ENCODE measurements around the gene LRATD1.
A peak's percentile ranks its signal among the peaks of the same experiment; 100 is the strongest.

Gene LRATD1

GRCh38 chr2:14633461-14634181 is 1.1 kb downstream of the LRATD1 start:
- DNase-seq (ENCODE audit: low spot score) = no peak

DNA sequence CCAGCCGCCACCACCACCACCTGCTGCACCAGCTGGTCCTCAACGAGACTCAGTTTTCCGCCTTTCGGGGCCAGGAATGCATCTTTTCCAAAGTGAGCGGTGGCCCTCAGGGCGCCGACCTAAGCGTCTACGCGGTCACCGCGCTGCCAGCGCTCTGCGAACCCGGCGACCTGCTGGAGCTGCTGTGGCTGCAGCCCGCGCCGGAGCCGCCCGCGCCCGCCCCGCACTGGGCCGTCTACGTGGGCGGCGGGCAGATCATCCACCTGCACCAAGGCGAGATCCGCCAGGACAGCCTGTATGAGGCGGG is 1.6 kb downstream of the LRATD1 start:
- no peak for DNase-seq (ENCODE audit: low spot score)

DNA sequence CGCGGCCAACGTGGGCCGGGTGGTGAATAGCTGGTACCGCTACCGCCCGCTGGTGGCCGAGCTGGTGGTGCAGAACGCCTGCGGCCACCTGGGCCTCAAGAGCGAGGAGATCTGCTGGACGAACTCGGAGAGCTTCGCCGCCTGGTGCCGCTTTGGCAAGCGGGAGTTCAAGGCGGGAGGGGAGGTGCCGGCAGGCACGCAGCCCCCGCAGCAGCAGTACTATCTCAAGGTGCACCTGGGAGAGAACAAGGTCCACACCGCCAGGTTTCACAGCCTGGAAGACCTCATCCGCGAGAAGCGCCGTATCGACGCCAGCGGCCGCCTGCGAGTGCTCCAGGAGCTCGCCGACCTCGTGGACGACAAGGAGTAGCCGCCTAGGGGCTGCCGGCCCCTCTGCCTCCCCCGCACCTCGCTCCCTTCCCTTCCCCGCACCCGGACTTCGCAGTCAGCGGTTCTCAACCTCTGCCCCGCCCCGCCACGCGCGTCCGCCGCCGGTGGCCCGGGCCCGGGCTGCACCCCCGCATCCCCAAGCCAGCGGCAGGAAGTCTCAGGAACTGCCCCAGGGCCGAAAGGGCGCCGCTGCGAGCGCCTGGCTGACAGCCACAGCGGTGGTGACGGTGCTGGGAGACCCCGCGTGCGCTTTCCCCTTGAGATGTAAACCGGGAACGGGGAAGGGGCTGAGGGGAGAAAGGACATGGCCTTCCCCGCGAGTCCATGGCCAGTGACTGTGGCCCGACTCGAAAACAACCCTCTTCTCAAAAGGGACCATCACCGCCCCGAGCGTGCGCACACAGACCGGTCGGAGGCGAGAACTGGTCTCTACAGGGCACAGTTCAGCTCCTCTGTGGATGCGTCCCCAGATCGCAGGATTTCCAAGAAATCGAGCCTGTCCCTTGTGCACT is 2.2 kb downstream of the LRATD1 start:
- peak; percentile 47 for DNase-seq (ENCODE audit: low spot score)

- peak; percentile 12 for DNase-seq (ENCODE audit: low spot score)
Observed at GRCh38 chr2:14635391-14635871, 2.9 kb downstream of the LRATD1 start.

DNA sequence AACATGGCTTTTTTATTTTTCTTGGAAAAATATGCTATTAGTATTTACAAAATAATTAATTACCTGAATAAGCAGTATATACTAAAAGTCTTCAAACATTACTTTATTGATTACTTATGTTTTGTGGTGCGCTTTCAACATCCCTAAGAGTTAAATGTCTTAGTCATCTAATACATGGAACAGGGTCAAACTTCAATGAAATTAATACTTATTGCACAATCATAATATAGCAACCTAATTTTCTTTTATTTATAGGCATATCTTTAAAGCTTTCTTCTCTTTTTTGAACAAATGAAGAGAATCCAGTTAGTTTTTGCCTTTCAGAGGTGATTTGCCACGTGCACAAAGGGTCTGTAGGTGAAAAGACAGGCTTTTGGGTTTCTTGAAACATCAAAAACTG is 6.0 kb downstream of the LRATD1 start:
- DNase-seq (ENCODE audit: low spot score) = no peak

GRCh38 chr2:14641116-14641515 is 8.6 kb downstream of the LRATD1 start:
- DNase-seq (ENCODE audit: low spot score) = no peak

GRCh38 chr2:14642499-14642898 is 10.0 kb downstream of the LRATD1 start:
- no peak for DNase-seq (ENCODE audit: low spot score)

- no peak for DNase-seq (ENCODE audit: low spot score)
Observed at GRCh38 chr2:14647714-14648113, 15.2 kb downstream of the LRATD1 start.

DNA sequence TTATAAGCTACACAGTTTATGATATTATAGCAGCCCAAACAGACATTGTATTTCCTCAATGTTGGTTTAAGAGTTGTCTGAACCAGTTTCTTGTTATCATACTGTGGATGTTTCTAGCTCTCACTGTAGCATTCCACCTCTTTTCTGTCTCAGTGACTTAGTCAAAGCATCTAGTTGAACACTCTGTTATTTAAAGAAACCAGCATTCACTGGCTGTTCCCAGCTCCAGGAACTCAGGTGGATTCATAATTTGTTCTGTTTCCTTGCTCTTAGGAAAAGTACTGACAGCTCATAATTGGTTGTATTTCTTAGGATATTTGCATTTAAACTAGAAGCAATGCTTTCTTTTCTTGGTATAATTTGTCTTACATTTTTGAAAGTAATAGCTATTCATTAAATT is 17.5 kb downstream of the LRATD1 start:
- DNase-seq (ENCODE audit: low spot score) = no peak

DNA sequence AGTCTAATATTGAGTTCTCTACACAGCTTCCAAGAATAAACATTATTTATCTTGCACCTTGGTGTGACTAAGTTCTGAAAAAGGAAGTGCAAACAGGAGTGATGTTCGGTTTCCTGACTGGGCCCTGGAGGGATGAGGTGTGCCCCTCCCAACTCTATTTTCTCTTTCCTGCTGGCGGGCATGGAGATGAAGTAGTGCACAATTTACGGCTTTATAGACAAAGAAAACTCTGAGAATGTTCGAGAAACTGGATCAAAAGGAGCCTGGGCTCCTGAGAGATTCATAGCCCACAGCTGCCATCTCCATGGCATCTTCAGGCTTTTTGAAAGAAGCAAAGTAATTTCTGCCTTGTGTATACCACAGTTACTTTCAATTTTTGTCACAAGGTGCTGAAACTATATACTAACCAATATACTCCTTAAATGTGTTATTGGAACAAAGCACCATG is 22.3 kb downstream of the LRATD1 start:
- no peak for DNase-seq (ENCODE audit: low spot score)

GRCh38 chr2:14656146-14656545 is 23.6 kb downstream of the LRATD1 start:
- no peak for DNase-seq (ENCODE audit: low spot score)

- no peak for DNase-seq (ENCODE audit: low spot score)
Observed at GRCh38 chr2:14661163-14661562, 28.6 kb downstream of the LRATD1 start.

DNA sequence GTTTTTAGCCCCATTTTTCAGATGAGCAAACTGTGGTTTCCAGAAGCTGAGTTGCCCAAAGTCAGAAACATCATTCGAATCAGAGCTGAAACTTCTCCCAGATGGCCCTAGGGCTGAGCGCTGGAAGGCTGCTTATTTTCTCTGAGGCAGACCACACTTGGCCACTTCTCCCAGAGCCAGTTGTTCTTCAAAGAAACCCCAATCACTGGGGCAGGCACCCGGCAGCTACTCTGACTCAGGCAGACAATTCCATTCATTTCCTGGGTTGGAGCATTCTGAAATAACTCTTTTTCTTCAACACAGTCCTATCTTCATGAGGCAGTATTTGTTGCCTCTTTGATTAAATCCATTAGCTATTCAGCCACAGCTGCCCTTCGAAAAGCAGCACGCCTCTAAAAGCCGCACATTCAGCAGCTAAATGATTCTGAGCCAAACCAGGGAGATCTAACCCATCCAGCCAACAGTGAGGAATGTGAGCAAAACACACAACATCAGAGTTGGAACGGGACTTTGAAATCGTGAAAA is 40.9 kb downstream of the LRATD1 start:
- no peak for DNase-seq (ENCODE audit: low spot score)

GRCh38 chr2:14675489-14675888 is 43.0 kb downstream of the LRATD1 start:
- DNase-seq (ENCODE audit: low spot score) = no peak

GRCh38 chr2:14676371-14676770 is 43.9 kb downstream of the LRATD1 start:
- DNase-seq (ENCODE audit: low spot score) = no peak

GRCh38 chr2:14677039-14677438 is 44.5 kb downstream of the LRATD1 start:
- DNase-seq (ENCODE audit: low spot score) = no peak

DNA sequence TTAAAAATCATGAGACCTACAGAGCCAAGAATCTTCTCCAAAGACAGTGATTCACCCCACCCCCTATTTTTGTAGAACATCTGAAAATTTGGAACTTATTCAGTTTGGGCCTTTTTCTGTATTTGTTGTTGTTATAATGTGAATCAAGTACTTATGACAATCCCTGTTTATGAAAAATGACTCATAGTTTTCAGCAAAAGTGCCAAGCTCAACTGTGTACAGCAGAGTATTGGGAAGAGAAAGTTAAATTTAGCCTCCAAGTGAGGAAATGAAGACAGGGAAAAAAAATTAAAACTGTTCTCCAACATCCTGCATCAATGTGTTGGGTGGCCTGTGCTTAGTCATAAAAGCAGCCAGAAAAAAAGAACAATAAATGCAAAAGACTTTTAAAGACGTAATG is 46.2 kb downstream of the LRATD1 start:
- DNase-seq (ENCODE audit: low spot score) = no peak

DNA sequence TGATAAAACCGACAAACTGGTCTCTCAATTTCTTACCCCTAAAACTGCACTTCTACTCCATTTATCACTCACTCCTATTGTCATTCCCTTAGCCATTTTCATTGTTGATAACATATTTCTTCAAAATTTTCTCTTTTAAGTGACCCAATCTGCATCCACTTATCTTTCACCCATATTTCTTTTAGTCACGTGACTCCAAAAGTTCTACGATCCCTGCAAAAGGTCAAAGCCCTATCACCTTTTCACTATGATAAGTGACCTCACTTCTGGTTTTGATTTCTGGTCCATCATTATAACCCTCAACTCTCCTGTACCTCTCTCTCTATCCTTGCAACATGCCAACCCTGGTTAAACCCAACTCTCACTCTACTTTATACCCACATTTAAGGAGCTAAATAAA is 49.1 kb downstream of the LRATD1 start:
- DNase-seq (ENCODE audit: low spot score) = no peak

Data from COLO829 (cell line).